Activated naive CD8-positive, alpha-beta T cell treated with anti-CD3 and anti-CD28 coated beads, Interleukin-2, amount 10 ng/mL, durations not matched to agents 7 days and 5 days (primary cell): ENCODE results near the gene WWOX. TPM values are rescaled to one million over a fixed set of nuclear protein-coding genes. Genes with fewer than 3 reads are reported as not detected.

ENCODE experiments used
- ATAC-seq: fragments of 150-1000 bp; cut with Tn5 transposase; one replicate; pipeline ENCODE4 v1.10.0; 2021; ENCODE audit warnings: low read depth, moderate library complexity
- POLR2A ChIA-PET: fragments of 350-600 bp; sonication (Branson Sonifier 250); formaldehyde crosslinking; loops from one replicate; lab custom pipeline; 2021; ENCODE audit warnings: antibody characterized with exemption; lab: Charles Lee
- DNase-seq: peaks from one replicate; pipeline ENCODE4 v3.0.0; 2021
- H3K27ac Mint-ChIP-seq: one replicate; pipeline ENCODE4 v1.8.0; 2022; ENCODE audit warnings: mild to moderate bottlenecking, mixed read lengths
- H3K27me3 Mint-ChIP-seq: one replicate; pipeline ENCODE4 v1.8.0; 2022; ENCODE audit warnings: mild to moderate bottlenecking, moderate library complexity, mixed read lengths
- H3K36me3 Mint-ChIP-seq: one replicate; pipeline ENCODE4 v1.8.0; 2021; ENCODE audit warnings: mild to moderate bottlenecking, mixed read lengths
- H3K4me1 Mint-ChIP-seq: one replicate; pipeline ENCODE4 v1.8.0; 2021; ENCODE audit warnings: mixed read lengths
- H3K4me3 Mint-ChIP-seq: one replicate; pipeline ENCODE4 v1.8.0; 2022; ENCODE audit warnings: mild to moderate bottlenecking, moderate library complexity, mixed read lengths
- H3K9me3 Mint-ChIP-seq: one replicate; pipeline ENCODE4 v1.8.0; 2021; ENCODE audit warnings: mixed read lengths
- total RNA-seq, 2 experiments: library from RNA; stranded (reverse); gene quantifications; one replicate each; pipeline ENCODE4 v1.2.3, GENCODE V29; 2021

The WWOX gene
- total RNA-seq, 2 experiments from 2014 or later = 26.8 to 27.7 TPM

DNA sequence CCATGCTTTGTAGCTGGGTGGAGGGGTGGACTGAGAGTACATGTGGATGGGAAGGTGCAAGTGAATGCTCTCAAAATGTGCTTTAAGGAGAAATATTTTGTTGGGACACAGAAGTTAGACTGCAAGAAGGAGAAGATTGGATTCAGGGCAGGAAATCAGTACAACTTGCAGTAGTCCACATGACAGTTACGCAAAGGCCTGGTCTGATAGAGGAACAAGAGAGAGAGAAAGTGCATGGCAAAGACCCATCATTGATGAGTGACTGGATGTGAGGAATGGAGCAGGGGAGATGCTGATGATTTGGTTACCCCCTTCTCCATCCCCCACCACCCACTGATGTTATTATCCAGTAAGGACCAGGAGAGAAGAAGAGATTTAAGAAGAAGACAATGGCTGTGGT lies 1028.3 kb downstream of the WWOX start:
- no peak for ATAC-seq
- Mint-ChIP-seq H3K4me3 (no peak overlapping the region), H3K9me3 (peaks cover 9% of the 10 kb centered on the region), H3K4me1 (no peaks in the 10 kb centered on the region), H3K36me3 (no peaks in the 10 kb centered on the region), H3K27me3 (no peaks in the 10 kb centered on the region), H3K27ac (no peak overlapping the region)
- DNase-seq = no peak
- POLR2A ChIA-PET = no interaction called here

DNA sequence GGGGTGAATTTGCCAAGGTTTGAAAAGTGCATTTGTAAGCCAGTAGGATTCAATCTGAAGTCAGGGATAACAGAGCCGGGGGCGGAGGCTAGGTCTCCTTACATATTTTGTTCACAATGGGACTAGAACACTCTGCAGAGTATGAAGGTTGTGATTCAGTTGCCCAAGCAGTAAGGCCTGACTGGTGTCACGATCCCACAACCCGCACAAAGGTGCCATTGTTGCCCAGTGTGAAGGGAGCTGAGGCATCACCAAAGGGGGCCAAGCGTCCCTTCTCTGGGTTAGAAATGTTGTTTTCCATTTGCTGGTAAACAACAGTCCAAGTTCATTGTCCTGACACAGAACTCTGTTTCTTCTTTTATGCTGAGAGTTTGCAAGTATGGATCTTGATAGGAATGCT lies 1029.3 kb downstream of the WWOX start:
- POLR2A ChIA-PET = no interaction called here
- Mint-ChIP-seq H3K27ac (no peak overlapping the region), H3K9me3 (peaks cover 5% of the 10 kb centered on the region), H3K4me1 (no peaks in the 10 kb centered on the region), H3K4me3 (no peak overlapping the region), H3K27me3 (no peaks in the 10 kb centered on the region), H3K36me3 (no peaks in the 10 kb centered on the region)
- DNase-seq = no peak
- no peak for ATAC-seq

DNA sequence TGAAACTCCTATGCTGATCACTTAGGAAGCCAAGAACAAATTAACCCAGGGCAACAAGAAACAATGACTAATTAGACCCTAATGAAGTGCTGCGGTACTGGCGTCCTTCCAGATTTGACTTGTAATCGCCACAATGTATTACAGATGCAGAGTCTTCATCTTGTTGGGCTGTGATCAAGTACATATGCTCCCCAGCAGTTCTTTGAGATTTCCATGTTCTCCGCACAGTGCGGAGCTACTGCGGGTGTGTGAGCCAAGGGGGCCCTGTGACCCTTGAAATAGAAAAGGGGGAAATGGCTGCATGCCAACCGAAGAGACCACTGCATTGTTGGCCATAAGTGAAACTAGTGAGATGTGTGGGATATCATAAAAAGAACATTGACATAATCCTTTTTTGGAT lies 1031.2 kb downstream of the WWOX start:
- H3K4me3 Mint-ChIP-seq = no peak overlapping the region

DNA sequence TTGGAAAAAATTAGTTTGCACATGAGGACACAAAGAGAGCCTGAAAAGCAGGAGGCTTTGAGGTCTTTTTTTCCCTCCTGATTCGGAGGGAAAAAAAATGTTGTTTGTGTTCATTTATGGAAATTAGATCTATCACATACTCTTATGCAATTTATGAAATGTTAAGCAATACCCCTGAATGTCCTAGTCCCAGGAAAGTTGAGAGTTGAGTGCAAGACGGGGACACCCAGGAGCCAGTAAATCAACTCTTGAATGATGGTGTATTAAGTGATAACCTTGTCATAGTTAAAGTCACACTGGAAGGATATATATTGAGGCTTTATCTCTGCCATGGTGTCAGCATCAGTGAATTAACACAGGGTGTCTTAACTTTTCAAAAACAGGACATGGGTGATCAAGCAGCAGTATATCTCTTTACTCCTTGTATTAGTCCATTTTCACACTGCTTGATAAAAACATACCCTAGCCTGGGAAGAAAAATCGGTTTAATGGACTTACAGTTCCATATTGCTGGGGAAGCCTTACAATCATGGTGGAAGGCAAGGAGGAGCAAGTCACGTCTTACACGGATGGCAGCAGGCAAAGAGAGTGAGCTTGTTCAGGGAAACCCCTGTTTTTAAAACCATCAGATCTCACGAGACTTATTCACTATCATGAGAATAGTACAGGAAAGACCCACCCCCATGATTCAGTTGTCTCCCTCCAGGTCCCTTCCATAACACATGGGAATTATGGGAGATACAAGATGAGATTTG lies 1032.0 kb downstream of the WWOX start:
- Mint-ChIP-seq H3K27ac (no peak overlapping the region), H3K9me3 (peaks cover 3% of the 10 kb centered on the region), H3K36me3 (no peaks in the 10 kb centered on the region), H3K4me1 (no peaks in the 10 kb centered on the region), H3K4me3 (no peak overlapping the region), H3K27me3 (no peaks in the 10 kb centered on the region)
- DNase-seq (no peak), ATAC-seq (no peak)
- POLR2A ChIA-PET = no interaction called here

More for the DNA sequence above, 1031.2 kb downstream of the WWOX start:
- peaks cover 3% of the 10 kb centered on the region for H3K9me3 Mint-ChIP-seq
- H3K27me3 Mint-ChIP-seq = no peaks in the 10 kb centered on the region
- H3K4me1 Mint-ChIP-seq = no peaks in the 10 kb centered on the region
- no peak overlapping the region for H3K27ac Mint-ChIP-seq
- DNase-seq (no peak), ATAC-seq (no peak)
- POLR2A ChIA-PET = no interaction called here
- H3K36me3 Mint-ChIP-seq = no peaks in the 10 kb centered on the region

DNA sequence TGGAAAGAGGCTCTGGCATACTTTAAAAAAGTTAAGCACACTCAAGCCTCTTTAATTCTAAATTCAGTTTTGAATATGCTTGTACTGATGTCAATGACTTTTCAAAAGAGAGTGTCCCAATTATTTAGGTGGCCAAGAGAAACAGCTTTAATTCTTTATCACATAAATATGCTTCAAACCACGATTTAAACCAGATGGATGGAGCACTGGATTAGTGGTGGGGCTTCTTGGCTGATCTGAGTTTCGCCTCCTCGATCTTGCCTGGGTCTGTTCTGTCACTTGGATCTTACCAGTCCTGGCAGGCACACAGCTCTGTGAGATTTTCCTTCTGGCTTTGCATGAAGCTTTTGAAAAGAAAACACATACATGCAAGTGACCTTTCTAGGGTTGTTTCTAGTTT lies 1033.2 kb downstream of the WWOX start:
- H3K9me3 Mint-ChIP-seq = peaks cover 3% of the 10 kb centered on the region
- H3K36me3 Mint-ChIP-seq = peaks cover 1% of the 10 kb centered on the region
- no peak for DNase-seq
- H3K27ac Mint-ChIP-seq = no peak overlapping the region
- POLR2A ChIA-PET = no interaction called here
- no peak for ATAC-seq
- no peaks in the 10 kb centered on the region for H3K4me1 Mint-ChIP-seq
- H3K27me3 Mint-ChIP-seq = no peaks in the 10 kb centered on the region
- H3K4me3 Mint-ChIP-seq = no peak overlapping the region

DNA sequence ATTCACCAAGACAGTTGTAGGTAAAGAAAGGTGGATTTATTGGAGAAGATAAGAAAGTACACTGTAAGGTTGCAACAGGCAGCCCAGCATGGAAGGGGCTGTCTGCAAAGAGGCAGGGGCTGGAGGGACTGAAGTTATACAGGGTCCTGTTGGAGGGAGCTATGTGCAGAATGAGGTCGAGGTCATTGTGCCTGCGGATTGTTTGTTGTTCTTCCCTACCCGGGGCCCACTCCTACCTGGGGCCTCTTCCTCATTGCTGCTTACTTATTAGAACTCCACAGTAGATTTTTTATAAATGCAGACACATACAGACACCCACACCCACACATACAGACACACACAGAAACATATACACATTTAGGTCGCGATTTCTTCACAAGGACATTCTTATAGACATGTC lies 1034.8 kb downstream of the WWOX start:
- ATAC-seq (no peak), DNase-seq (no peak)
- peaks cover 3% of the 10 kb centered on the region for H3K9me3 Mint-ChIP-seq
- H3K36me3 Mint-ChIP-seq = peaks cover 1% of the 10 kb centered on the region
- no peaks in the 10 kb centered on the region for H3K27me3 Mint-ChIP-seq
- H3K27ac Mint-ChIP-seq = no peak overlapping the region
- H3K4me1 Mint-ChIP-seq = no peaks in the 10 kb centered on the region
- POLR2A ChIA-PET = no interaction called here
- H3K4me3 Mint-ChIP-seq = no peak overlapping the region

DNA sequence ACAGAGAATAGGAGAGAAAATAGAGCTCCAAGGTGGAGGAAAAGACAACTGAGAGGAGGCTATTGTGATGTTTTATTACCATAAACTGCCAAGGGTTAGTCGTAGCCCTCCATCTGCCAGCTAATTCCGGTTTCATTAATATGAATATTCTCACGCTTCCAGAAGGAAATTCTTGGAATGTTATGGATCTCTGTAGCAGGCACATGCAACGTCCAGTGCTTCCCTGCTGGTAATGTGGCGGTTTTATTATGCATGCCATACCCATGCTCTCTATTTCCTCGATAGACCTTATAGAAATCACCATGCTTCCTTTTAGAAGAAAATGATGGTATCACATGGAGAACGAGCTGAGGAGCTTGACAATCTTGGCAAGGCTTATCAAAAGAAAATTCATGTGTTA lies 1037.5 kb downstream of the WWOX start:
- Mint-ChIP-seq H3K9me3 (no peaks in the 10 kb centered on the region), H3K27me3 (no peaks in the 10 kb centered on the region), H3K4me3 (no peak overlapping the region), H3K27ac (no peak overlapping the region), H3K4me1 (no peaks in the 10 kb centered on the region), H3K36me3 (peaks cover 1% of the 10 kb centered on the region)
- POLR2A ChIA-PET = no interaction called here
- DNase-seq (no peak), ATAC-seq (no peak)

DNA sequence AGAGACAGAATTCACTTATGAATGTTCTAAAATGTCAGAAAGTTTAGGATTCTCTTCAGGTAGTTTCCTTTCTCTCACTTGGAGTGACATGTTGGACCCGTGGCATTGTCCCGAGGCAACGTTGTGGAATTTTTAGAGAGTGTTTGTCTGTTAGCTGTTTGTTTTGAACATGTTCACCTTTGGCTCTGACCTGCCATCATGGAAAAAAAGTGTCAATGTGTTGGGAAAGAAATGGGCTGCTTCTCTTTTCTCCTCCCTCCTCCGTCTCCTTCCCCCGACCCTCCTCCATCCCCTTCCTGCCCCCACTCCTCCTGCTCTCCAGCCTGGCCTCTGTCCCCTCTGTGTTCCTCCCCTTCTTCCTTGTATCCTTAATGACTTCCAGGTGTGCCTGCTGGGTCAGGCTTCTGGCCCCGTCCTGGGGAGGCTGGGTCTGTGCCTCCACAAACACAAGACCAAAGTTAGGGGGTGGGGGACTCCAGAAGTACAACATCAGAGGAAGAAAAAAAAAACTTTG lies 1038.0 kb downstream of the WWOX start:
- Mint-ChIP-seq H3K9me3 (no peaks in the 10 kb centered on the region), H3K27ac (no peak overlapping the region), H3K4me3 (no peak overlapping the region), H3K27me3 (no peaks in the 10 kb centered on the region), H3K4me1 (no peaks in the 10 kb centered on the region), H3K36me3 (peaks cover 1% of the 10 kb centered on the region)
- ATAC-seq = no peak
- DNase-seq = no peak
- POLR2A ChIA-PET = no interaction called here

DNA sequence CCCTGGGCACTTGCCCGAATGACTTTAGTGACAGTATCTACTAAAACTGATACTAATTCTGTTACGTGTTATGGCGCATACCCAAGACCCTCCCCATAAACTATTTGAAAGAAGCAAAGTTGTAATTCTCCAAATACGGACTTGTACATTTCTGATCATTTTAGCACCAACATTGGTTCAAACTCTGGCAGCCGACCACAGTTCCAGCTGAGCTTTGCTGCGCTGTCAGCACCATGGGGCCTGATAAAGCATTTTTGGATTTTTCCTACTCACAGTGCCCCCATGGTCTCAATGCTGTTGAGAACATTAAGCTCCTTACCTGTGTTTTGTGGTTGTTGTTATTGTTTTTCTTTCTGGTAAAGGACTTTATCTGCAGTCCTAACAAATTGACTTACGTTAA lies 1040.3 kb downstream of the WWOX start:
- Mint-ChIP-seq H3K27ac (no peak overlapping the region), H3K9me3 (no peaks in the 10 kb centered on the region), H3K36me3 (peaks cover 1% of the 10 kb centered on the region), H3K4me3 (no peak overlapping the region), H3K27me3 (peaks cover 2% of the 10 kb centered on the region), H3K4me1 (no peaks in the 10 kb centered on the region)
- ATAC-seq = no peak
- DNase-seq = no peak
- POLR2A ChIA-PET = no interaction called here

DNA sequence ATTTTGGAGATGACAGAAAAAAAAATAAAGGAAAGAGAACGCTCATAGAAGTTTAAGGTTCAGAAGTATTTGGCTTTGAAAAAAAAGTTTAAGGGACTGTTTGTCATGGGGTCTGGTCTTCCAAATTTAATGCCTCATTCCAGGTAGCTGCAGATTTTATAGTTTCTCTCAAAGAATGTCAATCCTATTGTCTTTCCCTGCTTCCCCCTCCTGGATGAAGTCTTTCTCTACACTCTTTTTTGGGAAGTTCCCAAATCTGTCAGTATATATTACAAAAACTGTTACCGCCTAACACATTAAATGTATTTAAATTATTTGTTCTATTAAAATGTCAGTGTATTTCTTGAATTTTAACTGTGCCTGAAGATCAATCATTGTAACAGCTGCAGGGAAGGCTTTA lies 1043.6 kb downstream of the WWOX start:
- Mint-ChIP-seq H3K27ac (no peak overlapping the region), H3K4me3 (no peak overlapping the region), H3K27me3 (peaks cover 4% of the 10 kb centered on the region), H3K9me3 (no peaks in the 10 kb centered on the region), H3K36me3 (no peaks in the 10 kb centered on the region), H3K4me1 (no peaks in the 10 kb centered on the region)
- DNase-seq = no peak
- no peak for ATAC-seq
- POLR2A ChIA-PET = no interaction called here

DNA sequence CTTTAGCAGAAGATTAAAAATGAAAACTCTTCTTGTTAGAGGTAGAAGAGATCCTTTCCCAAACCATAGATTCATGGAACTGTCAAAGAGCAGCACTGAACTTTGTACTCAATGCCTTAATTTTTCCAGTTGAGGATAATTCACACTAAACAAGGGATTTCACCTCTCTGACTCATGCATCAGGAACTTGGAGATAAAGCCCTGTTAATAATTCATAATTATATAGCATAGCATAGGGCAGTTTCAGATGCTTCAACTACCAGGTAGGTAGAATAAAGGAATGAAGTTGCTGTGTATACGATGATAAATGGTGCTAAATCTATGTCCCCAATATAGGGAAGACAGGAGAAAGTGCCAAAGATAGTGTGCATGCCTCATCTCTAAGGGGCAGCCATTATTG lies 1050.7 kb downstream of the WWOX start:
- Mint-ChIP-seq H3K36me3 (no peaks in the 10 kb centered on the region), H3K4me1 (peaks cover 2% of the 10 kb centered on the region), H3K9me3 (peaks cover 1% of the 10 kb centered on the region), H3K4me3 (no peak overlapping the region), H3K27me3 (peaks cover 5% of the 10 kb centered on the region), H3K27ac (no peak overlapping the region)
- no peak for ATAC-seq
- POLR2A ChIA-PET = no interaction called here
- DNase-seq = no peak

DNA sequence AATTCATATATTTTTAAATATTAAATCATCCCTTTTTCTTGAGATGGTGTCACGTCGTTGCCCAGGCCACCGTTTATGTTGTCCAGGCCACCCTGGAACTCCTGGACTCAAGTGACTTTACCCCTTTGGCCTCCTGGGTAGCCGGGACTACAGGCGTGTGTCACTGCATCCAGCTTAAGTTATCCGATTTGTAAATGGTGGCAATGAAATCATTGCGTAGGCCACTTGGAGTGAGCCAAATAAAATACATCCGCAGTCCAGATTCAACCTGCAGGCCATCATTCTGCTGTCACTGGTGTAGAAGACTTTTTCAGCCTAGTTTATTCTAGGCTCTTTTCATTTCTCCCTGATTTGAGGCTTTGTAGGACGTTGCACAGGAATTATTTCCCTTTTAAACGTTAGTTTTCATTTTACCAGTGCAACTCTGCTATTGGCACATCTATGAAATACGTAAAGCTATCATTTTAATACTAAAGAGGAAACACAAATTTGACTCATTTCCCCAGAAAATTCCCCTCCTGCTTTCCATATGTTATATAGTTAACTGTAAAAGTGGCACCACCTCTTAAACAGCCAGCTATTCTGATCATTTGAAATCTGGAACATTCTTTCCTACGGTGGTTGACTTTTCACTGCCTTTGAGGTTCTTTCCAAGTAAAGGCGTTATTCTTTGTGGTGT lies 1051.3 kb downstream of the WWOX start:
- Mint-ChIP-seq H3K36me3 (no peaks in the 10 kb centered on the region), H3K27me3 (peaks cover 5% of the 10 kb centered on the region), H3K27ac (no peak overlapping the region), H3K9me3 (peaks cover 1% of the 10 kb centered on the region), H3K4me3 (no peak overlapping the region), H3K4me1 (peaks cover 2% of the 10 kb centered on the region)
- no peak for DNase-seq
- POLR2A ChIA-PET = no interaction called here
- no peak for ATAC-seq

DNA sequence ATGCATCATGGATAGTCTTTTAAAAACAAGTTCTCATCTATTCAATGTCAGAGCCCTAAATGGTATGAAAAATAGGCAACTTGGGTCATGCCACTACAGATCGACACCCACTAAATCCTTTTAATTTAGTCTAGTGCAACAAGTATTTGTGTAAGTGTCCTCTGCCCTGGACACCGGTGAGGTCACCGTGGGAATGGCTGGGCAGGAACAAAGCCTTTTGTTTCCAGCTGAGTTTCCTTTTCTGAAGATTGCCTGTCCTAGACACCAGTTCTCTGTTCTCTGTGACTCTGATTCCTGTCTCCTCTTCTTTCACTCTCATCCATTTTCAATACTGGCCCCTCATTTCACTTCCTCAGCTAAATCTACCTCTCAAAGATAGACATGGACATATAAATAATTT lies 1054.6 kb downstream of the WWOX start:
- Mint-ChIP-seq H3K4me3 (no peak overlapping the region), H3K27ac (no peak overlapping the region), H3K27me3 (peaks cover 3% of the 10 kb centered on the region), H3K4me1 (peaks cover 19% of the 10 kb centered on the region), H3K9me3 (peaks cover 1% of the 10 kb centered on the region), H3K36me3 (no peaks in the 10 kb centered on the region)
- DNase-seq (no peak), ATAC-seq (no peak)
- POLR2A ChIA-PET = no interaction called here

DNA sequence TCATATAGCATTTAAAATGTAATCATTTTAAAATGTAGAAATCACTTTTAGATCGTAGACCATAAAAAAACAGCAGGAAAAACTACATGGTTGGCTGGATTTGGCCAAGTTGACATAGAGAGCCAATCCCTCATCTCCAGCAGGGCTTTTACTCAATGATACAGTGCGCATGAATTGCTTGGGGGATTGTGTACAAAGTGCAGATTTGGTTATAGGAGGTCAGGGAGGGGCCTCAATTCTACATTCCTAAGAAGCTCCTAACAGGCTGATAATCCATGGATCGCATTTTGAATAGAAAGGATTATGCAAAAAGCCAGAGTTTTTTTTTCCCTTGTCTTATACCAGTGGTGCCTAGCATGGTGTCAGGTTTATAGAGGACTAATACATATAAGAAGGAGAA lies 1056.0 kb downstream of the WWOX start:
- Mint-ChIP-seq H3K4me1 (peaks cover 18% of the 10 kb centered on the region), H3K27me3 (peaks cover 3% of the 10 kb centered on the region), H3K9me3 (no peaks in the 10 kb centered on the region), H3K4me3 (no peak overlapping the region), H3K27ac (no peak overlapping the region), H3K36me3 (no peaks in the 10 kb centered on the region)
- ATAC-seq (no peak), DNase-seq (no peak)
- POLR2A ChIA-PET = no interaction called here
